PC-3 (cell line): ENCODE data around the gene SOX10.

Source experiments
- CTCF ChIP-seq: fragments of 300-600 bp; sonication (generic); conservative IDR thresholded peaks from 2 replicates; pipeline ENCODE4 v1.5.1; 2017; ENCODE audit warnings: antibody characterized with exemption, low read depth, mild to moderate bottlenecking, low read length
- EZH2 ChIP-seq: fragments of 300-600 bp; sonication (generic); IDR thresholded peaks from one replicate; pipeline ENCODE4 v1.6.1; 2017; ENCODE audit warnings: antibody characterized with exemption, mild to moderate bottlenecking, low read length; ENCODE audit not compliant: unreplicated experiment
- EZH2phosphoT487 ChIP-seq: fragments of 300-600 bp; sonication (generic); IDR thresholded peaks from 2 replicates; pipeline ENCODE4 v1.6.1; 2018; ENCODE audit warnings: mild to moderate bottlenecking, antibody characterized with exemption, low read length, borderline replicate concordance

- TF ChIP-seq CTCF (no peak), EZH2 (no peak), EZH2phosphoT487 (no peak)
Observed at GRCh38 chr22:37930952-37931440, 53.4 kb downstream of the SOX10 start.
